Neural cell (in vitro differentiated cells): Measurements from ENCODE around the gene SV2B. TPM values are rescaled to one million over a fixed set of nuclear protein-coding genes. Genes with fewer than 3 reads are reported as not detected.

Source experiments
- H2AFZ ChIP-seq: fragments of 200-600, 300-800 bp; sonication (generic), shearing (Covaris generic); 2 replicates; pipeline ENCODE4 v1.6.0; 2014; ENCODE audit warnings: low read depth, mild to moderate bottlenecking, antibody characterized with exemption, low read length, moderate library complexity
- H3F3A ChIP-seq: fragments of 200-600 bp; shearing (Covaris generic); 2 replicates; pipeline ENCODE4 v1.6.1; 2016; ENCODE audit warnings: mild to moderate bottlenecking, moderate library complexity, mixed read lengths, antibody characterized with exemption, low read length; ENCODE audit not compliant: insufficient read depth, poor library complexity, severe bottlenecking
- H3K27ac ChIP-seq: fragments of 200-600, 300-800 bp; sonication (generic), shearing (Covaris generic); 2 replicates; pipeline ENCODE4 v1.5.1; 2014; ENCODE audit warnings: mild to moderate bottlenecking, low read length, moderate library complexity
- H3K27me3 ChIP-seq: fragments of 300-800, 200-600 bp; sonication (generic), shearing (Covaris generic); 2 replicates; pipeline ENCODE4 v1.6.0; 2014; ENCODE audit warnings: mild to moderate bottlenecking, low read depth, low read length, moderate library complexity; ENCODE audit not compliant: insufficient read depth
- H3K36me3 ChIP-seq: fragments of 300-800, 200-600 bp; sonication (generic), shearing (Covaris generic); 2 replicates; pipeline ENCODE4 v1.5.1; 2014; ENCODE audit warnings: mild to moderate bottlenecking, antibody characterized with exemption, low read length, moderate library complexity; ENCODE audit not compliant: insufficient read depth
- H3K4me2 ChIP-seq: fragments of 300-800, 200-600 bp; sonication (generic), shearing (Covaris generic); 2 replicates; pipeline ENCODE4 v1.6.0; 2014; ENCODE audit warnings: mild to moderate bottlenecking, low read length
- H3K4me3 ChIP-seq: fragments of 300-800, 200-600 bp; sonication (generic), shearing (Covaris generic); 2 replicates; pipeline ENCODE4 v1.5.1; 2014; ENCODE audit warnings: mild to moderate bottlenecking, low read length, moderate library complexity
- H3K79me2 ChIP-seq: fragments of 200-600 bp; shearing (Covaris generic); replicated peaks from 2 replicates; pipeline ENCODE4 v1.6.0; 2014; ENCODE audit warnings: mild to moderate bottlenecking, low read length, moderate library complexity; ENCODE audit not compliant: insufficient read depth
- H3K9ac ChIP-seq: fragments of 300-800, 200-600 bp; sonication (generic), shearing (Covaris generic); 2 replicates; pipeline ENCODE4 v1.6.1; 2016; ENCODE audit warnings: mild to moderate bottlenecking, low read length, mixed read lengths
- H3K9me2 ChIP-seq: fragments of 200-600 bp; shearing (Covaris generic); 2 replicates; pipeline ENCODE4 v1.6.1; 2016; ENCODE audit warnings: mild to moderate bottlenecking, low read length, mixed read lengths; ENCODE audit not compliant: insufficient read depth
- H3K9me3 ChIP-seq: fragments of 200-600, 300-800 bp; sonication (generic), shearing (Covaris generic); 2 replicates; pipeline ENCODE4 v1.6.1; 2016; ENCODE audit warnings: mild to moderate bottlenecking, mixed run types, low read length, moderate library complexity, mixed read lengths
- H4K20me1 ChIP-seq: fragments of 200-600 bp; shearing (Covaris generic); 2 replicates; pipeline ENCODE4 v1.6.1; 2016; ENCODE audit warnings: mild to moderate bottlenecking, mixed run types; ENCODE audit not compliant: insufficient read depth
- CTCF ChIP-seq: fragments of 450-650 bp; IDR thresholded peaks from 2 replicates; pipeline ENCODE4 v1.5.1; 2014; ENCODE audit warnings: antibody characterized with exemption, mild to moderate bottlenecking, moderate library complexity; ENCODE audit not compliant: poor library complexity, severe bottlenecking
- EP300 ChIP-seq: fragments of 450-650 bp; conservative IDR thresholded peaks from 2 replicates; pipeline ENCODE4 v1.6.1; 2014; ENCODE audit warnings: antibody characterized with exemption, mild to moderate bottlenecking, moderate library complexity; ENCODE audit not compliant: poor library complexity, severe bottlenecking
- EZH2 ChIP-seq: fragments of 200-600, 300-800 bp; shearing (Covaris generic), sonication (generic); IDR thresholded peaks from 2 replicates; pipeline ENCODE4 v1.6.1; 2014; ENCODE audit warnings: antibody characterized with exemption, low read length, borderline replicate concordance, mild to moderate bottlenecking; ENCODE audit not compliant: insufficient read depth, poor library complexity, severe bottlenecking
- MXI1 ChIP-seq: fragments of 450-650 bp; conservative IDR thresholded peaks from 2 replicates; pipeline ENCODE4 v1.6.1; 2014; ENCODE audit warnings: antibody characterized with exemption, mild to moderate bottlenecking; ENCODE audit not compliant: poor library complexity, severe bottlenecking
- POLR2AphosphoS5 ChIP-seq: IDR thresholded peaks from 2 replicates; pipeline ENCODE4 v1.6.1; 2012
- RAD21 ChIP-seq: fragments of 450-650 bp; conservative IDR thresholded peaks from 2 replicates; pipeline ENCODE4 v1.6.1; 2014; ENCODE audit warnings: antibody characterized with exemption, mild to moderate bottlenecking, moderate library complexity
- REST ChIP-seq: IDR thresholded peaks from 2 replicates; pipeline ENCODE4 v1.6.1; 2012; ENCODE audit warnings: borderline replicate concordance
- SMC3 ChIP-seq: fragments of 450-650 bp; conservative IDR thresholded peaks from 2 replicates; pipeline ENCODE4 v1.6.1; 2014; ENCODE audit warnings: antibody characterized with exemption, mild to moderate bottlenecking, moderate library complexity; ENCODE audit not compliant: poor library complexity
- TAF1 ChIP-seq: IDR thresholded peaks from 2 replicates; pipeline ENCODE4 v1.6.1; 2012; ENCODE audit warnings: low read depth
- polyA plus RNA-seq: library from polyadenylated mRNA; depleted of rRNA; stranded (reverse); fragments of >200 nt; gene quantifications from 2 replicates; pipeline ENCODE4 v1.2.3, GENCODE V29; 2014

SV2B gene
- polyA plus RNA-seq, 1 donor from 2014 or later = 0.38 TPM

- Histone ChIP-seq H3K9me2 (no peaks in the 10 kb centered on the region), H3K27me3 (no peaks in the 10 kb centered on the region), H3K9me3 (no peaks in the 10 kb centered on the region), H3K36me3 (no peaks in the 10 kb centered on the region), H3K79me2 (no peaks in the 10 kb centered on the region), H3K4me3 (no peak overlapping the region), H3K4me2 (no peak overlapping the region), H2AFZ (no peak overlapping the region), H4K20me1 (no peaks in the 10 kb centered on the region), H3K9ac (no peak overlapping the region), H3F3A (no peaks in the 10 kb centered on the region), H3K27ac (no peak overlapping the region)
- TF ChIP-seq SMC3 (no peak), EP300 (no peak), MXI1 (no peak), EZH2 (no peak), POLR2AphosphoS5 (no peak), CTCF (no peak)
Measured at GRCh38 chr15:91209318-91209717, 109.3 kb downstream of the SV2B start.

- Histone ChIP-seq H2AFZ (no peak overlapping the region), H3K36me3 (no peaks in the 10 kb centered on the region), H3K4me2 (no peak overlapping the region), H3K27ac (no peak overlapping the region), H3F3A (no peaks in the 10 kb centered on the region), H3K27me3 (no peaks in the 10 kb centered on the region), H3K9ac (no peak overlapping the region), H3K9me3 (peaks cover 1% of the 10 kb centered on the region), H3K4me3 (no peak overlapping the region), H3K79me2 (no peaks in the 10 kb centered on the region), H4K20me1 (no peaks in the 10 kb centered on the region), H3K9me2 (no peaks in the 10 kb centered on the region)
- no peak for TF ChIP-seq MXI1
- TF ChIP-seq EP300 = no peak
- TF ChIP-seq CTCF = no peak
- TF ChIP-seq EZH2 = no peak
- TF ChIP-seq RAD21 = no peak
- TF ChIP-seq REST = no peak
- no peak for TF ChIP-seq POLR2AphosphoS5
- TF ChIP-seq TAF1 = no peak
- no peak for TF ChIP-seq SMC3
Measured at GRCh38 chr15:91209726-91210125, 109.7 kb downstream of the SV2B start.
